Activated CD8-positive, alpha-beta memory T cell treated with anti-CD3 and anti-CD28 coated beads, Interleukin-2, amount 50 U/mL, for 24 hours (primary cell): ENCODE measurements around the gene EPB41L5.
"Not testable (repeated sequence)": the region's sequence is repeated elsewhere in the genome, so short reads cannot be mapped to it uniquely, and the experiment has no call there.

Experiments used
- DNase-seq: peaks from one replicate; pipeline ENCODE4 v3.0.0-alpha.2; 2020; ENCODE audit errors: extremely low read depth

The EPB41L5 gene

DNA sequence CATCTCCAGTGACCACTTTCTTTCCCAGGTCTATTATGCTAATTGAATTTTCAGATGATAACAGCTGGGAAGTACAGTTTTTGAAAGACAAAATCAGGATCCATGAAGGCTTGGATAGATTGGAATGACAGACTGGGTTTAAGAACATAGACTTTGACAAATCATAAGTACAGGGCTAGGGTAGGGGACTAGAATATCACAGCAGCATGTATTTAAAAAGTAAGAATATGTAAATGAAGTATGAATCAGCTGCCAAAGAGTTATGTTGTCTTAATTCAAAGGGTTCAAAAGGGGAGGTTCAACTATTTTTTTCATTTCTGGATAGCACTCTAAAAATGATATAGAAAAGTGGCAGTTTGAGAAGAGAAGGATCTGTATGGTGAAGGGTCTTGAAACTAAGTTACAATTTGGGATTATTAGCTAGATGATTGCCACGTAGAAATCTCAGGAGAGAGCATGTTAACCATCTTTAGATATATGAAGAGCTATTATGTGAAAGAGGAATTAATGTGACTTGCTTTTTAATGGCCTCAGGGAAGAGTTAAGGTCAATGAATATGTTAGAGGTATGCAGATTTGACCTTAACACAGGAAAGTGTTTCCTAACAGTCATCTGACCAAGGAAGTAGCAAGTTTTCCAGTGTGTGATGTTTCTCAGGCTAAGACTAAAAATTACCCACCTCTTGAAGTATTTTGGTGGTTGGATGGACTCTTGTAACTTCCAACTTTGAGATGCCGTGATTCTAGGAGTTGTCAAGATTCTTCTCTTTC lies 128.6 kb downstream of the EPB41L5 start:
- no peak for DNase-seq

- no peak for DNase-seq
These were observed 129.8 kb downstream of the EPB41L5 start for GRCh38 chr2:120142528-120143219.

DNA sequence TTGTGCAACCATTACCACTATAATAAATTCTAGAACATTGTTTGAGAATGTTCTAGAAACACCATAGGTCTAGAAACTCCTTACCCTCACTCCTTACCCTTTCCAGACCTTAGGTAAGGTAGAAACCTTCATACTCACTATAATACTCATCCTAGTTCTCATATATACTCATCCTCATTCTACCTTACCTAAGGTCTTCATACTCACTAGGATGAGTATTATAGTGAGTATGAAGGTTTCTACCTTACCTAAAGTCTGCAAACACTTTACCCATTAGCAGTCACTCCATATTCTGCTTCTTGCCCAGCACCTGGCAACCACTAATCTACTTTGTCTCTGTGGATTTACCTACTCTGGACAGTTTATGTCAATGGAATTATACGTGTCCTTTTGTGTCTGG lies 135.4 kb downstream of the EPB41L5 start:
- DNase-seq, result no peak

- no peak for DNase-seq
These were observed 135.8 kb downstream of the EPB41L5 start for GRCh38 chr2:120148669-120149068.

DNA sequence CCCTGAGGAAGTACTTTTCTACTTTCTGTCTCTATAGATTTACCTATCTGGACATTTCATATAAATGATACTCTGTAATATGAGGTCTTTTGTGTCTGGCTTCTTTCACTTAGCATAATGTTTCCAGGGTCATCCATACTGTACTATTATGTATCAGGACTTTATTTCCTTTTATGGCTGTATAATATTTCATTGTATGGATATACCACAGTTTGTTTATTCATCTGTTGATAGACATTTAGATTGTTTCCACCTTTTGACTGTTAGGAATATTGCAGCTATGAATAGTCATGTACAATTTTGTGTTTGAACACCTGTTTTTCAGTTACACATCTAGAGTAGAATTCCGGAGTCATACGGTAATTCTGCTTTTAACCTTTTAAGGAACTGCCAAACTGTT lies 136.5 kb downstream of the EPB41L5 start:
- DNase-seq, result no peak

DNA sequence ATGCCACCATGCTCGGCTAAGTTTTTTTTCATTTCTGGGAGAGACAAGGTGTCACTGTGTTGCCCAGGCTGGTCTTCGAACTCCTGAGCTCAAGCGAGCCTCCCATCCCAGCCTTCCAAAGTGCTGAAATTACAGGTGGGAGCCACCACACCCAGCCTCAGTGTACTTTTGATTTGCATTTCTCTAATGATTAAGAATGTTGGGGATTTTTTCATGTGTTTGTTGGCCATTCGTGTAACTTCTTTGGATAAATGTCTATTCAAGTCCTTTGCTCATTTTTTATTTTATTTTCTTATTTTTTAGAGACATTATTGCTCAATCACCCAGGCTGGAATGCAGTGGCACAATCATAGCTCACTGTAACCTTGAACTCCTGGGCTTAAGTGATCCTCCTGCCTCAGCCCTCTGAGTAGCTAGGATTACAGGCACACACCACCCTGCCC lies 137.2 kb downstream of the EPB41L5 start:
- DNase-seq, result no peak

- no peak for DNase-seq
These were observed 142.4 kb downstream of the EPB41L5 start for GRCh38 chr2:120155308-120155707.

DNA sequence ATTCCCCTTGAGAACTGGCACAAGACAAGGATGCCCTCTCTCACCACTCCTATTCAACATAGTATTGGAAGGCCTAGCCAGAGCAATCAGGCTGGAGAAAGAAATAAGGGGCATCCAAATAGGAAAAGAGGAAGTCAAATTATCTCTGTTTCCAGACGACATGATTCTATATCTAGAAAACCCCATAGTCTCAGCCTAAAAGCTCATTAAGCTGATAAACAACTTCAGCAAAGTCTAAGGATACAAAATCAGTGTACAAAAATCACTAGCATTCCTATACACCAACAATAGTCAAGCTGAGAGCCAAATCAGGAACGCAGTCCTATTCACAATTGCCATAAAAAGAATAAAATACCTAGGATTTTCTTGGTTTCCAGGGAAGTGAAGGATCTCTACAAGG lies 145.8 kb downstream of the EPB41L5 start:
- DNase-seq, result not testable (repeated sequence)

- DNase-seq, result no peak
These were observed 148.3 kb downstream of the EPB41L5 start for GRCh38 chr2:120161190-120161589.

DNA sequence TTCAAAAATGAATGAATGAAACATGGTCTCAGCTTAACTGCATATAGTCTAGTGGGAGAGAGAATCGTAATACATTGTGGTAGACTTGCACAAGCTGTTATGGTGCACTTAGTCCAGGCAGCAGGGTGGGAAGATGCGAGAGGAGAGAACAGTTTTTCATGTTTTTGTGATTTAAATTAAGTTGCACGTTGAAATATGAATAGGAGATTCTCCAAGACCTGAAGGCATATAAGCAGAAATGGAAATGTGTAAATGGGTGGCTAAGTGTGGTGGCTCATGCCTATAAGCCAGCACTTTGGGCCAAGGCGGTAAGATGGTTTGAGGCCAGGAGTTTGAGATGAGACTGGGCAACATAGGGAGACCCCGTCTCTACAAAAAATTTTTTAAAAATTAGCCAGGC lies 149.8 kb downstream of the EPB41L5 start:
- DNase-seq, result no peak

GRCh38 chr2:120167272-120167671 lies 154.4 kb downstream of the EPB41L5 start:
- DNase-seq, result no peak

GRCh38 chr2:120169020-120169419 lies 156.1 kb downstream of the EPB41L5 start:
- DNase-seq, result no peak

- no peak for DNase-seq
These were observed 162.2 kb downstream of the EPB41L5 start for GRCh38 chr2:120174963-120175581.

DNA sequence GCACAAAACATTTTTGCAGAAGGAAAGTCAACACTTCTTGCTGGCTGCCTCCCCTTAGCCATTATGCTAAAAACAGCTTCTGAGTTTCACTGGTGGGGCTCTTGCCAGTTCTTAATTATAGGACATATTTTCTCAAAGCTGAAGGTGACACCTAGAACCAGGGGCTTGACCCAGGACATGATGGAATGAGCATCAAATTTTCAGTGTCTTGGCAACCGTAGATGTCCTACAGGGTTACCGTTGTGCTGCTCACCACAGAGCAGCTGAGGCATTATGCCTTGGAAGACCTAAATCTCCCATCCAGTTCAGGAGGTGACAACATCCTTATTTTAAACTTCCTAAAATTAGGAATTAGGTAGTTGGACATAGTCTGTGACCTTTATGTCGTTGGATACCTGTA lies 163.6 kb downstream of the EPB41L5 start:
- no peak for DNase-seq

- peak; percentile 36 for DNase-seq
These were observed 164.2 kb downstream of the EPB41L5 start for GRCh38 chr2:120177001-120177621.

DNA sequence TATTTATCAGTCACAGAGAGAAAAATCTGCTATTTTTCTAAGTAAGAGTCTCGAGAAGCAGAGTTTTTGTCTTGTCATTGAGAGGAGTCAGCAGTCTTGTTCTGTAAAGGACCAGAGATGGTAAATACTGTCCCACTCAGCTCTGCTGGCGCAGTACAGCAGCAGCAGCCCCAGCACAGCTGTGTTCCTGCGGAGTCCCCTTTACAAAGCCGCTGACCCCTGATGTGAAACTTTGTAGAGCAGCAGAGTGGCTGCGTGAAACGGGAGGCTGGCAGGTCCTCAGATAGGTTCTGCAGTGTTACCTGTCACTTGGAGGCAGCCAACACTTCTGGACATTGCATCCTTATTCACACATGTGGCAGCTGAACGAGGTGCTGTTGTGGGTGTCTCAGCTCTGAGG lies 165.1 kb downstream of the EPB41L5 start:
- no peak for DNase-seq

DNA sequence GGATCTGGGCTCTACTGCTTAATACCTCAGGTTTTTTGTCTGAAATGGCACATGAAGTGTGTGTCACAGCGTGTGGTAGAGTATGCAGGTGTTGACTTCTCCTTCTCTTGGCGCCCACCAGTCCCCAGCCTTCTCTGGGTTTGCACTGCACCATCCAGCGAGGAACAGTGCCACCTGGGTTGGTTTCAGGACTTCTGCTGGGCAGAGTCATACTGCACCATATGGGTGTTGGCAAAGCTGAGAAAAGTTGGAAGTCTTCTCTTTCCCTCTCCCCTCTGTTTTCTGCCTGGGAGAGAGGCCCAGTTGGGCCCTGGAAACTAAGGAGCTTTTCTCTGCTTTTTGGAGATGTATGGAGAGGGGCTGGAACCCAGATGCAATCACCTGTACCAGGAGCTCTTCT lies 166.5 kb downstream of the EPB41L5 start:
- DNase-seq, result no peak

GRCh38 chr2:120180066-120180465 lies 167.2 kb downstream of the EPB41L5 start:
- no peak for DNase-seq

DNA sequence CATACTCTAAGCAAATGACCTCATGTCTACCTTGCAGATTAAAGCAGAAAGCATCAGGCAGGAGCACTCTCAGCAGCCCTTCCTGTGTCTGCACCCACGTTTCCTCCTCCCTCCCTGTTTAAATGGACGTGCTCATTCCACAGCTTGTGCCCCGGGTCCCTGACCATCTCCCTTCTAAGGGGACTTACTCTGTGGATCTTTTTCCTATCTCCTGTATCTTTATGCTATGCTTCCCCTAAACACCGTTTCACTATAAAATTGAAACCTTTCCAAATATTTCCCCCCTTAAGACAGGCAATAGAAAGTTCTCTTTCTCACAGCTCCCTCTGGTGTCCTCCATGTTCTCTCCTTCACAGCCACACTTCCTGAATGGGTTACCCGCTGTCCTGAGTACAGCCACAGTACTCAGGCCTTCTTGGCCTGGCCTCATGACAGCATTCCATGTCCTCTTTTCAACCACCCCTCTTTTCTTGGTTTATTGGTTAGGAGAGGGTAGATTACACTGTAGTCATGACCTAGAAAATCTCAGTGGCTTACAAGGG lies 169.2 kb downstream of the EPB41L5 start:
- no peak for DNase-seq

- no peak for DNase-seq
These were observed 176.3 kb downstream of the EPB41L5 start for GRCh38 chr2:120189189-120189588.

GRCh38 chr2:120192280-120192679 lies 179.4 kb downstream of the EPB41L5 start:
- no peak for DNase-seq

DNA sequence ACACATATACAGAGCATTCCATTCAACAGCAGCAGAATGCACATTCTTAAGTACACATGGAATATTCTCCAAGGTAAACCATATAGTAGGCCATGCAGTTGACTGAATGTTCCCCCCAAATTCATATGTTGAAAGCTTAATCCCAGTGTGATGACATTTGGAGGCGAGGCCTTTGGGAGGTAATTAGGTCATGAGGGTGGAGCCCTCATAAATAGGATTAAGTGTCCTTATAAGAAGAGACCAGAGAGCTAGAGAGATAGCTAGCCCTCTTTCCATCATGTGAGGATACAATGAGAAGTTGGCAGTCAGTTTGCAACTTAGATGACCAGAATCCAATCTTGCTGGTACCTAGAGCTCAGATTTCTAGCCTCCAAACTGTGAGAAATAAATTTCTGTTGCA lies 182.7 kb downstream of the EPB41L5 start:
- DNase-seq, result no peak
